ENCODE results near the gene RAB11FIP3. TPM values are rescaled to one million over a fixed set of nuclear protein-coding genes. Genes with fewer than 3 reads are reported as not detected.
A peak's percentile ranks its signal among the peaks of the same experiment; 100 is the strongest.
"Not testable (repeated sequence)": the region's sequence is repeated elsewhere in the genome, so short reads cannot be mapped to it uniquely, and the experiment has no call there.

RAB11FIP3 gene
- total RNA-seq, 1 donor from 2014 or later: 11.8 TPM

- DNase-seq (ENCODE audit: low spot score): no peak
Observed at GRCh38 chr16:492211-492875, 66.9 kb downstream of the RAB11FIP3 start.

GRCh38 chr16:494676-495075, 69.2 kb downstream of the RAB11FIP3 start:
- not testable (repeated sequence) for DNase-seq (ENCODE audit: low spot score)

GRCh38 chr16:495127-495748, 69.8 kb downstream of the RAB11FIP3 start:
- no peak for DNase-seq (ENCODE audit: low spot score)

GRCh38 chr16:496097-496886, 70.8 kb downstream of the RAB11FIP3 start:
- DNase-seq (ENCODE audit: low spot score): no peak

GRCh38 chr16:497258-497657, 71.8 kb downstream of the RAB11FIP3 start:
- DNase-seq (ENCODE audit: low spot score): no peak

- no peak for DNase-seq (ENCODE audit: low spot score)
Observed at GRCh38 chr16:499924-500323, 74.5 kb downstream of the RAB11FIP3 start.

GRCh38 chr16:500709-501108, 75.3 kb downstream of the RAB11FIP3 start:
- DNase-seq (ENCODE audit: low spot score): no peak

GRCh38 chr16:502179-502943, 76.9 kb downstream of the RAB11FIP3 start:
- no peak for DNase-seq (ENCODE audit: low spot score)

GRCh38 chr16:503150-504071, 78.0 kb downstream of the RAB11FIP3 start:
- no peak for DNase-seq (ENCODE audit: low spot score)

- no peak for DNase-seq (ENCODE audit: low spot score)
Observed at GRCh38 chr16:505479-506245, 80.2 kb downstream of the RAB11FIP3 start.

- no peak for DNase-seq (ENCODE audit: low spot score)
Observed at GRCh38 chr16:506246-506546, 80.7 kb downstream of the RAB11FIP3 start.

- DNase-seq (ENCODE audit: low spot score): not testable (repeated sequence)
Observed at GRCh38 chr16:507527-507926, 82.1 kb downstream of the RAB11FIP3 start.

- DNase-seq (ENCODE audit: low spot score): no peak
Observed at GRCh38 chr16:507996-508395, 82.5 kb downstream of the RAB11FIP3 start.

- DNase-seq (ENCODE audit: low spot score): peak; percentile 35
Observed at GRCh38 chr16:508884-509736, 83.7 kb downstream of the RAB11FIP3 start.

GRCh38 chr16:510066-510825, 84.8 kb downstream of the RAB11FIP3 start:
- no peak for DNase-seq (ENCODE audit: low spot score)

- DNase-seq (ENCODE audit: low spot score): no peak
Observed at GRCh38 chr16:512802-513201, 87.4 kb downstream of the RAB11FIP3 start.

- no peak for DNase-seq (ENCODE audit: low spot score)
Observed at GRCh38 chr16:513950-514349, 88.5 kb downstream of the RAB11FIP3 start.

GRCh38 chr16:515175-515938, 89.9 kb downstream of the RAB11FIP3 start:
- no peak for DNase-seq (ENCODE audit: low spot score)
